Erythroblast (primary cell): ENCODE results near the gene GALNT8.

ENCODE experiments used
- GATA1 ChIP-seq: IDR thresholded peaks from 2 replicates; pipeline ENCODE4 v1.6.1; 2011; ENCODE audit warnings: low read depth, mild to moderate bottlenecking, control low read depth, low read length, moderate library complexity
- POLR2A ChIP-seq: IDR thresholded peaks from 2 replicates; pipeline ENCODE4 v1.6.1; 2011; ENCODE audit warnings: mild to moderate bottlenecking, low read length

GRCh38 chr12:4700621-4701026 lies 19.6 kb upstream of the GALNT8 start:
- TF ChIP-seq POLR2A (no peak), GATA1 (no peak)
